Psoas muscle (tissue), 8 donors: ENCODE data around the gene PITPNC1. TPM values are rescaled to one million over a fixed set of nuclear protein-coding genes. Genes with fewer than 3 reads are reported as not detected.

Experiments used
- ATAC-seq, 4 donors: fragments of 200-7000 bp; cut with Tn5 transposase; one replicate each; pipeline ENCODE4 v1.9.1; 2020; ENCODE audit warnings: moderate library complexity in 3 of 4, mild to moderate bottlenecking in 2 of 4
- DNase-seq, 2 donors: peaks; one replicate each; pipeline ENCODE4 v3.0.0-alpha.2; 2020
- H3K27ac ChIP-seq: fragments of 200-600 bp; one replicate; pipeline ENCODE4 v1.8.0; 2022
- H3K27me3 ChIP-seq, 3 donors: fragments of 200-600 bp in 1 of 3; one replicate each; pipeline versions ENCODE4 v1.6.1 to v1.8.0; 2013 to 2022; ENCODE audit warnings: low read length in 2 of 3, mild to moderate bottlenecking in 2 of 3, moderate library complexity in 1 of 3; ENCODE audit not compliant: insufficient read depth in 3 of 3
- H3K36me3 ChIP-seq, 2 donors: fragments of 200-600 bp in 1 of 2; one replicate each; pipeline versions ENCODE4 v1.6.1 to v1.8.0; 2013 to 2022; ENCODE audit warnings: low read depth in 1 of 2, mild to moderate bottlenecking in 1 of 2, moderate library complexity in 1 of 2; ENCODE audit not compliant: insufficient read depth in 1 of 2
- H3K4me1 ChIP-seq: fragments of 200-600 bp; one replicate; pipeline ENCODE4 v1.8.0; 2022
- H3K4me3 ChIP-seq: fragments of 200-600 bp; one replicate; pipeline ENCODE4 v1.8.0; 2022; ENCODE audit warnings: mild to moderate bottlenecking
- H3K9me3 ChIP-seq: fragments of 200-600 bp; one replicate; pipeline ENCODE4 v1.8.0; 2022
- WGBS, 3 donors: extraction: QIAGEN DNeasy Blood & Tissue Kit; methylation state at CpG; one replicate each; pipeline versions ENCODE4 v1.1.6 to v1.1.7; 2013; 5-methylcytosine and 5-hydroxymethylcytosine counted together
- intact Hi-C, 2 donors: fragments of 100-400 bp; cut with DNase I; formaldehyde crosslinking; loops; one replicate each; pipeline versions ENCODE4 v1.11.0 to v1.14.2; 2022
- polyA plus RNA-seq, 3 donors: library from polyadenylated mRNA; stranded (reverse); fragments of 200-250 nt; gene quantifications; one replicate each; pipeline ENCODE4 v1.2.3, GENCODE V29; 2013
- total RNA-seq, 4 donors: library from RNA; stranded (reverse); fragmentation: NEBNext Ultra II Directional in 2 of 4; extraction: Animal tissue kit (Norgen Biotek cat#: 25700) in 2 of 4; gene quantifications; one replicate each; pipeline versions ENCODE4 v1.2.1 to v1.2.4, GENCODE V29; 2021 to 2023
- TF ChIP-seq, protein P1 (sequence below): fragments of 200-600 bp; IDR thresholded peaks from one replicate; pipeline ENCODE4 v1.8.0; 2022; ENCODE audit warnings: antibody characterized with exemption
- donor health status: healthy with polysubstance abuse.
- donor health status: DM: no; HTN: no; CAD: no; lungs with moderate emphysema.
- donor health status: Bipolar disorder and iron deficiency.
- donor health status: healthy.
- donor health status: DM: yes; HTN: yes; CAD: no.
- donor health status: DM: no; HTN: no; CAD: no.
- donor health status: DM: no; HTN: no; CAD: no.
- donor health status: DM: yes; HTN: yes; CAD: no.

The PITPNC1 gene
- total and polyA plus RNA-seq, 7 donors: 4.4 to 54.7 (median 6.6) TPM

DNA sequence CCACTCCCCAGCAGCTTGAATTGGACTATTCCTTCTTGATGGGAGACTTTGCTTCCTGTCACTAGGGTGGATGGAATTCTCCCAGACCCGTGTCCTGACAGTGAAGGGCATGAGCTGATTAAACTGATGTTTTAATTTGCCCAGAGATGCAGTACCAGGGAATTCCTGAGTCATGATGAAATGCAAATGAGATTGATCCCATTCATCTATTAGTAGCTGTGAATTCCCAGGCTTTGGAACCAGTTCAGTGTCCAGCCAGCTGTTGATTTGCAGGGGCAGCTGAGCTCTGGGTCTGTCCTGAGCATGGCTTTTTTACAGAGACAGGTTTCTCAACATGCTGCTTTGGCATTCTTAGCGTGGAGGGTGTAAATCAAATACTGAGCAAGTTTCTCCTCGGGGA lies 157.9 kb downstream of the PITPNC1 start:
- H3K36me3 ChIP-seq: no peaks in the 10 kb centered on the region
- H3K4me1 ChIP-seq: peaks cover 11% of the 10 kb centered on the region
- 16 to 31% (median 24%) methylated on average over 3 of the region's 3 CpGs for WGBS, 3 donors
- no peaks in the 10 kb centered on the region for H3K27me3 ChIP-seq
- ATAC-seq (peak in 1 of 4 donors; percentile 31), DNase-seq (no peak)
- no peaks in the 10 kb centered on the region for H3K9me3 ChIP-seq
- no peak overlapping the region for H3K27ac ChIP-seq
- H3K4me3 ChIP-seq: no peak overlapping the region
- TF ChIP-seq, protein P1, sequence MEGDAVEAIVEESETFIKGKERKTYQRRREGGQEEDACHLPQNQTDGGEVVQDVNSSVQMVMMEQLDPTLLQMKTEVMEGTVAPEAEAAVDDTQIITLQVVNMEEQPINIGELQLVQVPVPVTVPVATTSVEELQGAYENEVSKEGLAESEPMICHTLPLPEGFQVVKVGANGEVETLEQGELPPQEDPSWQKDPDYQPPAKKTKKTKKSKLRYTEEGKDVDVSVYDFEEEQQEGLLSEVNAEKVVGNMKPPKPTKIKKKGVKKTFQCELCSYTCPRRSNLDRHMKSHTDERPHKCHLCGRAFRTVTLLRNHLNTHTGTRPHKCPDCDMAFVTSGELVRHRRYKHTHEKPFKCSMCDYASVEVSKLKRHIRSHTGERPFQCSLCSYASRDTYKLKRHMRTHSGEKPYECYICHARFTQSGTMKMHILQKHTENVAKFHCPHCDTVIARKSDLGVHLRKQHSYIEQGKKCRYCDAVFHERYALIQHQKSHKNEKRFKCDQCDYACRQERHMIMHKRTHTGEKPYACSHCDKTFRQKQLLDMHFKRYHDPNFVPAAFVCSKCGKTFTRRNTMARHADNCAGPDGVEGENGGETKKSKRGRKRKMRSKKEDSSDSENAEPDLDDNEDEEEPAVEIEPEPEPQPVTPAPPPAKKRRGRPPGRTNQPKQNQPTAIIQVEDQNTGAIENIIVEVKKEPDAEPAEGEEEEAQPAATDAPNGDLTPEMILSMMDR: no peak
- intact Hi-C loops: no loop called here

- Histone ChIP-seq H3K27me3 (no peaks in the 10 kb centered on the region), H3K27ac (no peak overlapping the region), H3K36me3 (no peaks in the 10 kb centered on the region), H3K4me1 (no peaks in the 10 kb centered on the region), H3K9me3 (no peaks in the 10 kb centered on the region), H3K4me3 (no peak overlapping the region)
- WGBS, 3 donors: 87 to 91% (median 87%) methylated on average over 11 of the region's 11 CpGs
- TF ChIP-seq, protein P1: no peak
- ATAC-seq (no peak), DNase-seq (no peak)
- intact Hi-C loops: no loop called here
Measured at GRCh38 chr17:67542219-67543114, 165.4 kb downstream of the PITPNC1 start.

- no peak overlapping the region for H3K4me3 ChIP-seq
- TF ChIP-seq, protein P1: no peak
- intact Hi-C loops: no loop called here
- ATAC-seq (peak in 3 of 4 donors; percentile 42 to 61 (median 51)), DNase-seq (no peak)
- no peaks in the 10 kb centered on the region for H3K9me3 ChIP-seq
- no peaks in the 10 kb centered on the region for H3K36me3 ChIP-seq
- H3K27ac ChIP-seq: no peak overlapping the region
- WGBS, 3 donors: 34 to 41% (median 41%) methylated on average over 6 of the region's 6 CpGs
- H3K27me3 ChIP-seq: no peaks in the 10 kb centered on the region
- H3K4me1 ChIP-seq: no peaks in the 10 kb centered on the region
Measured at GRCh38 chr17:67544364-67544955, 167.4 kb downstream of the PITPNC1 start.

GRCh38 chr17:67546578-67547527 lies 169.8 kb downstream of the PITPNC1 start:
- intact Hi-C loops: no loop called here

More at GRCh38 chr17:67546578-67547527, 169.8 kb downstream of the PITPNC1 start:
- H3K9me3 ChIP-seq: no peaks in the 10 kb centered on the region
- 54 to 63% (median 55%) methylated on average over 11 of the region's 11 CpGs for WGBS, 3 donors
- DNase-seq: peak; percentile 44 to 56
- H3K36me3 ChIP-seq: no peaks in the 10 kb centered on the region
- H3K27ac ChIP-seq: no peak overlapping the region
- ATAC-seq: peak in 2 of 4 donors; percentile 42 to 47
- TF ChIP-seq, protein P1: no peak
- no peaks in the 10 kb centered on the region for H3K4me1 ChIP-seq
- H3K27me3 ChIP-seq: no peaks in the 10 kb centered on the region
- no peak overlapping the region for H3K4me3 ChIP-seq
